Hepatocyte (in vitro differentiated cells): ENCODE results near the gene CC2D1A.
"Not testable (repeated sequence)": the region's sequence is repeated elsewhere in the genome, so short reads cannot be mapped to it uniquely, and the experiment has no call there.

Experiments used
- CTCF ChIP-seq: fragments of 200-600 bp; sonication (generic); IDR thresholded peaks from 2 replicates; pipeline ENCODE4 v1.5.1; 2016; ENCODE audit warnings: antibody characterized with exemption, mild to moderate bottlenecking; ENCODE audit not compliant: poor library complexity
- EZH2phosphoT487 ChIP-seq: fragments of 200-600 bp; sonication (generic); IDR thresholded peaks from one replicate; pipeline ENCODE4 v1.6.1; 2018; ENCODE audit warnings: antibody characterized with exemption, mild to moderate bottlenecking, low read depth, moderate library complexity; ENCODE audit not compliant: unreplicated experiment, severe bottlenecking

GRCh38 chr19:13971868-13972267 is 65.9 kb downstream of the CC2D1A start:
- not testable (repeated sequence) for TF ChIP-seq CTCF, EZH2phosphoT487
